Thyroid gland (tissue), 4 donors: ENCODE data around the gene PDE8A.

ENCODE experiments used
- POLR2A ChIP-seq, 2 donors: fragments of 450-650 bp; IDR thresholded peaks; one replicate each; pipeline ENCODE4 v1.6.1; 2017; ENCODE audit warnings: antibody characterized with exemption in 2 of 2, mild to moderate bottlenecking in 2 of 2, moderate library complexity in 1 of 2
- TF ChIP-seq, protein P1 (sequence below), 6 experiments: fragments of 200-600 bp in 3 of 6; fragments of 450-650 bp in 3 of 6; sonication (generic) in 3 of 6; IDR thresholded peaks; one replicate each; pipeline ENCODE4 v1.5.1; 2016 to 2019; ENCODE audit warnings: antibody characterized with exemption in 6 of 6, mild to moderate bottlenecking in 2 of 6, inconsistent platforms in 1 of 6, moderate library complexity in 1 of 6

- TF ChIP-seq, protein P1, sequence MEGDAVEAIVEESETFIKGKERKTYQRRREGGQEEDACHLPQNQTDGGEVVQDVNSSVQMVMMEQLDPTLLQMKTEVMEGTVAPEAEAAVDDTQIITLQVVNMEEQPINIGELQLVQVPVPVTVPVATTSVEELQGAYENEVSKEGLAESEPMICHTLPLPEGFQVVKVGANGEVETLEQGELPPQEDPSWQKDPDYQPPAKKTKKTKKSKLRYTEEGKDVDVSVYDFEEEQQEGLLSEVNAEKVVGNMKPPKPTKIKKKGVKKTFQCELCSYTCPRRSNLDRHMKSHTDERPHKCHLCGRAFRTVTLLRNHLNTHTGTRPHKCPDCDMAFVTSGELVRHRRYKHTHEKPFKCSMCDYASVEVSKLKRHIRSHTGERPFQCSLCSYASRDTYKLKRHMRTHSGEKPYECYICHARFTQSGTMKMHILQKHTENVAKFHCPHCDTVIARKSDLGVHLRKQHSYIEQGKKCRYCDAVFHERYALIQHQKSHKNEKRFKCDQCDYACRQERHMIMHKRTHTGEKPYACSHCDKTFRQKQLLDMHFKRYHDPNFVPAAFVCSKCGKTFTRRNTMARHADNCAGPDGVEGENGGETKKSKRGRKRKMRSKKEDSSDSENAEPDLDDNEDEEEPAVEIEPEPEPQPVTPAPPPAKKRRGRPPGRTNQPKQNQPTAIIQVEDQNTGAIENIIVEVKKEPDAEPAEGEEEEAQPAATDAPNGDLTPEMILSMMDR (IDR thresholded peaks at IDR 0.05): no peak
- TF ChIP-seq POLR2A (IDR thresholded peaks at IDR 0.05): no peak
These were observed 134.8 kb downstream of the PDE8A start for GRCh38 chr15:85116494-85116893.
